Astrocyte of the hippocampus (primary cell): ENCODE results near the gene C2CD2L.
"Not testable (repeated sequence)": the region's sequence is repeated elsewhere in the genome, so short reads cannot be mapped to it uniquely, and the experiment has no call there.

Experiments
- DNase-seq: peaks from one replicate; pipeline ENCODE4 v3.0.0; 2011; ENCODE audit warnings: low read depth, low spot score

Gene C2CD2L

DNA sequence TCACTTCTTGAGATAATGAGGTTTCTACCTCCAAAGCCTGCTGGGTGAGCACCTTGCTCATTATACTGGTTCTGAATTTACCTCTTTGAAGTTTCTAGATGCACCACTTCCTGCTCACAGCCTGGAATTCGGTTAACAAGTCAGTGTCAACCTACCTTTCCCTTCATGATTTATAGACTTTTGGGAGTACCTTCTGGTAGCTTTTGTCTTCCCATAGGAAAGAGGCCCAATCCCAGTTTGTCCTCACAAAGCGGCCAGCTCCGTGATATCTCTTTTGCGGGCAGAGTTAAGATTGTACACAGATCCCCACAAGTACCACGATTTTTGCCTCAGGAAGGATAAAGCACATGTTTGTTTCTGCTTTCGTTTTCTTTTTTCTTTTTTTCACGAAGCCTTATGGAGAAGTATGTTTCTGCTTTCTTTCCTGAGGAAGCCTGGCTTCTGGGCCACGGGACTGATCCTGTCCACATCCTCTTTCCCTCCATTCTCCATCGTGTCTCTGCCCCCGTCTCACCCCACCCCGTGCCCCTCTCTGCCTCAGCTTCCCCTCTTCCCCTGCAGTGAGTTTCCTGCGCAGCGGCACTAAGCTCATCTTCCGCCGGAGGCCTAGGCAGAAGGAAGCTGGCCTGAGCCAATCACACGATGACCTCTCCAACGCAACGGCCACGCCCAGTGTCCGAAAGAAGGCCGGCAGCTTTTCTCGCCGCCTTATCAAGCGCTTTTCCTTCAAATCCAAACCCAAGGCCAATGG, 8.5 kb downstream of the C2CD2L start:
- no peak for DNase-seq

DNA sequence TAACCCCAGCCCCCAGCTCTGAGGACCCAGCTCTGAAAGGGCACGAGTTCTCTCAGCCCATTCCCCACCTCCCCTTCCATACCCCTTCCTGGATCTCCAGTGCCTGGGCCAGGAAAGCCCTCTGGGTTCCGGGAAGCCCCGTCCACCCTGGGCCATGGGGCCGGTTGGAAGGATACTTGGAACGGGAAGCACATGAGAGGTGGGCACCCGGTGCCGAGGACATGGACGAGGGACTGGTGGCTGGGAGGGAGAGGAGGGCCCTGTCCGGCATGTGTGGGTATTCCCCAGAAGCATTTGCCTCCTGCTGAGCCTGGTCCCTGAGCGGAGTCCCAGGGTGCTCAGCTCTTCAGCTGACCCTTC, 9.1 kb downstream of the C2CD2L start:
- no peak for DNase-seq

DNA sequence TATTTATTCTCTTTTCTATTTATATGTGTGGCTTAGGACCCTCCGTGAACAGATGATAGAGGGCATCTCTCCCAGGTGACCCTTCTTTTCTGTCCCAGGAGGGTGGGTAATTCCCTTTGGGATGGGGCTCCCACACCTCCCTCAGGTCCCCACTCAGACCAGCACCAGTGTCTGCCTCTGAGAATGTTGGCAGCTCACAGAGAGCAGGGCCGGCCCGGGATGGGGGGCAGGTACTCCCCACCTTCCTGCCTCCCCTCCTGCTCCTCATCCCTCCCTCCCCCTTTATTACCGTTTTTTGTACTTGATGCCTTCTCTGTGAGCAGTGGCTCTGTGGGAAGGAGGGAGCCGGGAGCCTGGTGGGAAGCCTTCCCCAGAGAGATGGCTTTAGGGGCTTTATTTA, 9.5 kb downstream of the C2CD2L start:
- DNase-seq, result no peak

DNA sequence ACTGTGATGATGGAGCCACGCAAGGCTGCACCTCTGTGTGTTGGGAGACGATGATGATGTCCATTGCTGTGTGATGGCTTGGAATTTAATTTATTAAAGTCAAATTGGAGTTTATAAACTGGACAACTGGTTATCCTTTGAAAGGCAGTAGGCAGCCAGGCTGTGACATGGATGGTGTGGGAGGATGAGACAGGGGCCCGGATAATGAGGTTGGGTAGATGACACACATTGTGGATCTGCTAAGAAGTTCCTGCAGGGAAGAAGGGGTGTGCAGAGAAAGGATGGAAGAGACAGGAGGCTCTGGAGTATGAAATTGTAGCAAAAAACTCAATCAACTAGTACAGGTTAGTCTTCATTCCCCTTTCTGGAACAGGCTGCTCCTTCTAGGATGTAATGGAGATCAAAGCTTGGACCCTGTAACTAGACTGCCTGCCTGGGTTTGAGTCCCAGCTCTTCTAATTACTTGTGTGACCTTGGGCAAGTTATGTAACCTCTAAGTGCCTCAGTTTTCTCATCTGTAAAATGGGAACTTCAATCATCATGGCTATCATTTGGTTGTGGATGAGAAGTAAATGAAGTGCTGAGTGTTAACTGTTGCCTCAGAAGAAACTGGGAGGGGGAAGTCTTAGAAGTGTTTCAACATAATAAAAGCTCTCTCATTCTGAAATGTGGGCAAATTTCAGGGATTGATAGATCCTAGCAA, 10.0 kb downstream of the C2CD2L start:
- no peak for DNase-seq

DNA sequence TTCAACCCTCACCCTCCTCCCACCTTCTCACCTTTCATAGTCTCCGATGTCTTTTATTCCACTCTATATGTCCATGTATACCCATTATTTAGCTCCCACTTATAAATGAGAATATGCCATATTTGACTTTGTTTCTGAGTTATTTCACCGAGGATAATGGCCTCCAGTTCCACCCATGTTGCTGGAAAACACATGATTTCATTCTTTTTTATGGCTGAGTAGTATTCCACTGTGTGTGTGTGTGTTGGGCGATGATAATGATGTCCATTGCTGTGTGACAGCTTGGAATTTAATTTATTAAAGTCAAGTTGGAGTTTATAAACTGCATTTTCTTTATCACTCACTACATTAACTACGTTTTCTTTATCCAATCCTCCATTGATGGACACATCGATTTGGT, 11.1 kb downstream of the C2CD2L start:
- DNase-seq, result no peak

DNA sequence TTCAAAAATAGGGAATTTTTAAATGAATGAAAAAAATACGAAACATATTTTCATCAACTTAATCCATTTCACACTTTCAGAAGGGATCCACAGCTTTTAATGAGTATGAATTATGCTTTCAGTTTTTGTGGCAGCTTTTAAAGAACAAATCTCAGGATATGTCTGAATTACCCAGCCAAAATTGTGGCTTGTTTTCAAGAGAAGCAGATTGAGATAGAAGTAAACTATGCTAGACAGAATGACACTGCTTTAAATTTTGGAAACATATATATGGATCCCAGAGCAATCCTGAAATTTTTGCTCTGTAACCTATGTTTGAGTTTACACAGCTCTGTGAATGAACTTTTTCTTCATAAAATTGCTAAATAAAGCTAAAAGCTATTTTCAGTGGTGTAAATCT, 11.8 kb downstream of the C2CD2L start:
- no peak for DNase-seq

DNA sequence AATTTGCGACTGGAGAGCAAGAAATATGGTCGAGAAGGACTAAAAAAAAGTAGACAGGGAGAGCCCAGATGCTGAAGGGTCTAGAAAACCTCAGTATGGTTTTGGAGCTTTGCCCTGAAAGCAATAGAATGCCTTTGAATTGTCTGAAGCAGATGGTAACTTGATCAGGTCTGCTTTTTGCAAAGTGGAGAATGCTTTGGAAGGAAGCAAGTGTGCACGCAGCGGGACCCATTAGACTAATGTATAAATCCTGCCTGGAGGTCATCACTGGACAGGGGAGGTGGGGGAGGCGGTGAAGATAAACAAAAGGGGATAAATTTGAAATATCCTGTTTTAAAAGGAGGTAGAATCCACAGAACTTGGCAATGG, 13.5 kb downstream of the C2CD2L start:
- DNase-seq, result peak; percentile 72

DNA sequence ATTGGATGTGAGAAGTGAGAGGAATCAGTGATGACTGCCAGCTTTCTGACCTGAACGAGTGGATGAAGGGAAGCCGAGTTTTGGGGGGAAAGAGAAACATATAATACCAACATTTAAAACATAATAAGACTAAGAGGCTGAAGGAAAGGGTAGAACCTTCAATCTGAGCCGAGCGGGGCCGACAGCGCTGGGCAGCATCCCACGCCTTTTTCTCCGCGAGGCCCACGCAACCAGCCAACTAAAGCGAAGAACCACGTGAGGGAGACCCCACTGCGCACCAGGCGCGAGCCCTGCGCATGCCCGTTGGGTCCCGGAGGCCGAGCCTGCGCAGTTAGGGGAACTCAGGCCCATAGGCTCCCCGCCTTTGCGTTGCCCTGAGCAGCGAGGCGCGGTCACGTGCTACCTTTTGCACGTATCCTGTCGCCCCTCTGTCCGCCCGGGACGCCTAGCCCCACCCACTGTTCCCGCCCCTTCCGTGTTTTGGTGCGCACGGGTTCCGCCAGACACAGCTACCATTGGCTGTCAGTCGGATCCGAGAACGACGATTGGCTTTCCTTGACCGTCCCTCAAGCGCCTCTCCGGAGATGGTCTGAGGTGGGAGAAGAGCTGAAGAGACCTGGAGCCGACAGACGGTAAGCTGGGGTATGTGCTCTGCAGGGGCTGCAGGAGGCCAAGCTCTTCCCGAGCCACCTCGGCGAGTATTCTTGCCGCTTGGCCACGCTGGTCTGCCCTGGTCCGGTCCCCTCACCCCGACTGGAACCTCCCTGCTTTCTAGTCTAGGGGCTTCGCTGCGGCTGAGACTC, 14.1 kb downstream of the C2CD2L start, which contains the start of gene HINFP:
TSS of gene HINFP (plus strand) at position 573 of the 803 bp plus-strand sequence. CDS start 5,365 bp downstream, outside the sequence.
- DNase-seq, result peak; percentile 100

DNA sequence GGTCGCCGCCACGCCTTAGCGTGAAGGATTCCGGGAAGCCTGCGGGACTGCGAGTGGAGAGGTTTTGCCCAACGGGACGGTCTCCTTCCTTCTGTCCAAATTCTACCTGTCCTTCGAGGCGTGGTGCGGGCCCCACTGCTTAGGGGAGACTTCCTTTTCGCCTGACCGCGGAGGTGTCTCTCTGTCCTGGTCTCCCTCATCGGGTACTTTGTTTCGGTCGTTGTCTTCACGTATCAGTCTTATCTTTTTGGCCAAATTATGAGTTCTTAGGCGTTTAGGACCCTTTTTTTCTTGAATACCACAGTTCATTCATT, 14.6 kb downstream of the C2CD2L start:
- no peak for DNase-seq

DNA sequence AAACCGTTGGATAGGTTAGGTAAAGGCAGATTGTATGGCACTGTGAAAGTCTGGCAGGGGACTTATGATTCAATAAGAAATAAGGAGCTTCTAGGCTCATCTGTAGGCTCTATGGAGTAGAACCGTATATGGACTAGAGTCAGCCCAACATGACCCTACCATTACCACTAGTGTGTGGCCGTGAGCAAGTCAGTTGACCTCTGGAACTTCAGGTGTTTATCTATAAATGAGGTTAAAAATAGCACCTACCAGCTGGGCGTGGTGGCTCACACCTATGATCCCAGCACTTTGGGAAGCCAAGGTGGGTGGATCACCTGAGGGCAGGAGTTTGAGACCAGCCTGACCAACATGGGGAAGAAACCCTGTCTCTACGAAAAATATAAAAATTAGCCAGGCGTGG, 18.7 kb downstream of the C2CD2L start:
- DNase-seq, result no peak

DNA sequence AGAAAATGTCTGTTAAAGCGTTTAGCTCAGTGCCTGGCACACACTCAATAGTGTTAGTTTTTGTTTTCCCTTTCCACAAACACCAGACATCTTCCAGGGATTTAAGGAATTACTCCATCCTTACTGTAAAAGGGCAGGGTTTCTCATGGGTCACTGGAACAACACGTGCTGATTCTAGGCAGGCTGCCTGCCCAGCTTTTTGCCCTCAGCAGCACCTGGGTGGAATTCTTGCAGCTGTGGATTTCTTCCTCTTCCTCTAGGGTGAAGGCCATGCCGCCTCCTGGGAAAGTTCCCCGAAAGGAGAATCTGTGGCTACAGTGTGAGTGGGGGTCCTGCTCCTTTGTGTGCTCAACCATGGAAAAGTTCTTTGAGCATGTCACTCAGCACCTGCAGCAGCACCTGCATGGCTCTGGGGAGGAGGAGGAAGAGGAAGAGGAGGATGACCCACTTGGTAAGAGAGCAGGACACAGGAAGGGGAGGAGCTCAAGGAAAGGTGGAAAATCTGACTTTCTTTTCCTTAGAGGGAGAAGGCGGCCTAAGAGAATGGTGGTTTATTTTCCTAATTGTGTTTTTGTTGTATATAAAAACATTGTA, 19.6 kb downstream of the C2CD2L start:
- no peak for DNase-seq

DNA sequence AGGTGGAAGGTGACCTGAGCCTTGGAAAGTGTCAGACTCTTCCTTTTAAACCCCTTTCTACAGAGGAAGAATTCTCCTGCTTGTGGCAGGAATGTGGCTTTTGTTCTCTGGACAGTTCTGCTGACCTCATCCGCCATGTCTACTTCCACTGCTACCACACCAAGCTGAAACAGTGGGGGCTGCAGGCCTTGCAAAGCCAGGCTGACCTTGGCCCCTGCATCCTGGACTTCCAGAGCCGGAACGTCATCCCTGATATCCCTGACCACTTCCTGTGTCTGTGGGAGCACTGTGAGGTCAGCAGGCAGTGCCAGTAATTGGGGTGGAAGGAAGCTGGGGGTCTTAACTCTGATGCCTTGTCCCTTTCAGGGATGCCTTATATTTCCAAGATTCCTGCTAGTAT, 23.5 kb downstream of the C2CD2L start:
- no peak for DNase-seq

DNA sequence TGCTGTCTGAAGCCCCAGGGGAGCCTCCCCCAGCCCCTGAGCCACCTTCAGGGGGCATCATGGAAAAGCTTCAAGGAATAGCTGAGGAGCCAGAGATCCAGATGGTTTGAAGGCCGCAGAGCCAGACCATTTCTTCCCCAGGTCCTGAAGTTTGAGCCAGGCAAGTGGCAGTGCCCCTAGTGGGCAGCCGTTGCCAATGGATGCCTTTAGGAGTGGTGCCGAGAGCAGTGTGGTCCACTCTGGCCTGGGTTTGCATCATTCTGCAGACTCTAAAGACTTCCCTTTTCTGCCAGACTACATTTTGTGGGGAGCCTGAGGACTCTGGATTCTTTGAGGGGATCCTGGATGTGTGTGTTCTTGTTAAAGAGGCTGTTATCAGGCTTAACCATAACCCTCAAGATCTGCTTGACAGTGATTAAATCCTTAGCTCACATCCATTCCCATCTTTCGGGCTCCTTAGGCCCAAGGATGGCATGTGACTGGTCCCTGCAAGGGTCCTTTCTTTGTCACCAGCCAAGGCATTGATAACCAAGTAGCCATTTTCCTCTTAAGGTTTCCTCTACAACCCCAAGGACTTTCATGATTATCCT, 27.3 kb downstream of the C2CD2L start:
- DNase-seq, result no peak

DNA sequence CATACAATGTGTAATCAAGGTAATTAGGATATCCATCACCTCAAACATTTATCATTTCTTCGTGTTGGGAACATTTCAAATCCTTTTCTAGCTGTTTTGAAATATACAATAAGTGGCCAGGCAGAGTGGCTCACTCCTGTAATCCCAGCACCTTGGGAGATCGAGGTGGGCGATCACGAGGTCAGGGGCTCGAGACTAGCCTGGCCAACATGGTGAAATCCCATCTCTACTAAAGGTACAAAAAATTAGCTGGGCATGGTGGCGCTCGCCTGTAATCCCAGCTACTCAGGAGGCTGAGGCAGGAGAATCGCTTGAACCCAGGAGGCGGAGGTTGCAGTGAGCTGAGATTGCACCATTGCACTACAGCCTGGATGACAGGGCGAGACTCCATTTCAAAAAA, 32.1 kb downstream of the C2CD2L start:
- DNase-seq, result not testable (repeated sequence)

DNA sequence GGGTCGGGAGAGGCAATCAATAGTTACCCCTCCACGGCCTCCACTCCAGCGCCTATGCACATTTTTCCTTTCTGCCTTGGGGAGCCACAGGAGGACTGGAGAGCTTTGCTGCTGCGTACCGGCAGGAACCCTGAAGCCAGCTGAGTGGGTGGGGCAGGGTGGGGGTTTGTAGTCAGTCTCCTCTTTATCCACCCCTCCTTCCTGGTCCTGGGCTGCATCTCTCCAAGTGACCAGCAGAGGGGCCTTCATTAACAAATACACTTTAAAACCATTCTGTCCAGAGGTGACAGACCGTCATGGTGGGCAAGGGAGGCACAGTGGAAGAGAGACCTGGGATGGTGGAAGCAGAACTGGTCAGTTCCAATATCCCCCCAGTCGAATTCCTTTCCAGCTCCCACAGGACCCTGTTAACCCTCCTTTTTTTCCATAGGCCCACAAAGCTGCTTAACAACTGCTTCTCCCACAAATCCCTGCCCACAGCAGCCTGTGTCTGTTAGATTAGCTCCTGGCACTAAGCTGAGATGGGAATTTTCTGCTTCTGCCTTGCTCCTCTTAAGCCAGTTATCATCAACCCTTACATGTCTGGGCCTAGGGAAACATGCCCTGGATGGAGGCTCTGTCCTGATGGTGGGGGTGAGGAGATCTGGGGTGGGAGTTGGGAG, 37.8 kb downstream of the C2CD2L start:
- DNase-seq, result peak; percentile 80

DNA sequence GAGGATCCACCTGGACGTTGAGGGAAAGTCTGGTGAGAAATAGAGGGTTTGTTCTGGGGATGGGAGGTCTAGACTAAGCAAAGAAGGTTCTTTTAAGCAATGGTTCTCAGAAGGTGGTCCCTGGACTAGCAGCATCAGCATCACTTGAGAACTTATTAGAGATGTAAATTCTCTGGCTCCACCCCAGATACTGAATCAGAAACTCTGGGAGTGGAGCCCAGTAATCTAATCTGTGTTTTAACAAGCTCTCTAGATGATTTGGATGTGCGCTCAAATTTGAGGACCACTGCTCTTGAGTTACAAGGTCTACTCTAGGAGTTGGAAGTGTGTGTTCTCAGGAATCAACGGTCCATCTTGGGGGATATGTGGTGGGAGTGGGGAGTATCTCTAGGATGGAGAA, 38.4 kb downstream of the C2CD2L start:
- DNase-seq, result no peak

DNA sequence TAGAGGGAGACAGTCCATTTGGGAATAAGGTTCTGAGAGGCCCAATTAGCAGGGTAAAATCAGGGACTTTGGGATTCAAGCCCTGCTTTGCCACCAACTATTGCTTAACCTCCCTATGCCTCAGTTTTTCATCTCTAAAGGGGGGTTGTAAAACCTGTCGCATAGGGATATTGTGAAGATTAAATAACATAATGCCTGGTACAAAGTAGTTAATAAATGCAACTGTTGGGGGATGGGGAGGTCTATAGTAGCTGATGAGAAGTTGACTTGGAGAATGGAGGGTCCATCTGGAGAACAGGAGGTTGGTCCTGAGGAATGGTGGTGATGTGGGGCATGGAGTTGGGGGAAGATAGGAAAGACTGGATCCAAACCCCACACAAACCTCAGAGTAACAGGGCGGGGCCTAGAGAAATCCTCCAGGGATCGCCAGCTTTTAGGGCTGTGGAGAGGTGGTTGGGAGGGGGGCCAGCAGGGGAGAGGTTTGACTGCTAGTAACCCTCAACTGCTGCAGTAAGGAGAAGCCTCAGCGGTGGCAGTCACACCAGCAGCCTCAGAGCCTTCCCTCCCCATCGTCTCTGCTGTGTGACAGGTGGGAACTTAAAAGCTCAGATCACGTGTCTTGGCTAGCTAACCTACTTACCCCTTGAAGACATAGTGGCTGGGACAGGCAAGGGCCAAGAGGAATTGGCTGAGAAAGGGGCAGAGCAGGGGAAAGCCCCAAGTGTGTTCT, 40.6 kb downstream of the C2CD2L start:
- no peak for DNase-seq

DNA sequence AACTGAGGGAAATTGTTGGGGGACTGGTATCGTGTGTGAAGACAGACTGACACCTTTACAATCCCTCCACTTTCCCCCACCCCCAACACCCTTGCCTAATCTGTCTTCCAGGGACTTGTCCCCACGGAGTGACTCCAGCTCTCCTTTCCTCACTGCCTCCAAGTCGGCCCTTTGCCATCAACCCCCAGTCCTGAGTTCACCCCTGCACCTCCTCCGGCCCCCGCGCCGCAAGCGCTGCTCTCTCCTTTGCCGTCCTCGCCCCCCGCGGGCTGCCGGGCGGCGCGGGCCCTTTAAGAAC, 41.5 kb downstream of the C2CD2L start:
- DNase-seq, result no peak

DNA sequence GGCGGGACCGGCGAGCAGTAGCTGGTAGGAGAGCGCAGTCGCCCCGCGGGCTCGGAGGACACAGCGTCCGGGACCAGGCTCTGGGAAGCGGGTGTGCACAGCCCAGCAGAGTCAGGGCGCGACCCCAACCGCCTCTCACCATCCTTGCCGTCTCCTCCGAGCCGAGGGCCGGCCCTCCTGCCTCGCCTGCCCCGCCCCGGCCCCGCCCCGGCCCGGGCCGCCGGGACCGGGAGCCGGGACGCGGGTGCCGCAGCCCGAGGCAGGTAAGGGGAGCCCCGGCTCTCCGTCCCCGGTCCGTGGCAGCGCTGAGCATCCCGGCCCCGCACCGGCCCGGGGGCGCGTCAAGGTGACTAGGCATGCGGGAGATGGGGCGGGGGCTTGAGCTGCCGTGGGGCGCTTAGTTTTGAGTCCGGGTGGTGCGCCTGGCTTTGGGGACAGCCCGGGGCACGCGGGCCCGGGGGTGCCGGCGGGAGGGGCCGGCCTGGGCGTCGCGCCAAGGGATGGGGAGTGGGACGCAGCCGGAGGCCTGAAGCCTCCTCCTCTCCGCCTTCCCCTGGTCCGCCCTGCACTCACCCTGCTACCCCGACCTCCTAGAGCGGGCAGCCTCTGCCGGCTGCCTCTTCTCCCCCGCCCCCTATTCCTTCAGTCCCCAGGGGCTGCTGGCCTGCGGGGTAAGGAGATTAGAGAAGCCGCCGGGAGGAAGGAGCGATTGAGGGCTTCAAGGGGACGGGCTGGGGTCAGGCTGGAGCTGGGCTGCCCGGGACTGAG, 42.1 kb downstream of the C2CD2L start, which contains the start of gene ABCG4:
TSS of gene ABCG4 (plus strand) at position 35 of the 768 bp plus-strand sequence. CDS start 914 bp downstream, outside the sequence.
- peak; percentile 56 for DNase-seq

DNA sequence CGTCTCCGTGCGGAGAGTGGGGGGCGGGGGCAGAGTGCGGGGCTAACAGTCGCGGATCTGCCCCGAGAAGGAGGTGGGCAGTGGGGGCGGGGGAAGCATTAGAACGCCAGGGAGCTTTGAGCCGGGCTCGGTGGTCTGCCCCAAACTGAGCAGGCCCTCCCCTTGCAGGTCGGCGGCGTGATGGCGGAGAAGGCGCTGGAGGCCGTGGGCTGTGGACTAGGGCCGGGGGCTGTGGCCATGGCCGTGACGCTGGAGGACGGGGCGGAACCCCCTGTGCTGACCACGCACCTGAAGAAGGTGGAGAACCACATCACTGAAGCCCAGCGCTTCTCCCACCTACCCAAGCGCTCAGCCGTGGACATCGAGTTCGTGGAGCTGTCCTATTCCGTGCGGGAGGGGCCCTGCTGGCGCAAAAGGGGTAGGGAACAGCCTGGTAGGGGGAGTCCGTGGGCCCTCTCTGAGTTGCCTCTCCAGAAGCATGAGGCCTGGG, 42.7 kb downstream of the C2CD2L start:
- no peak for DNase-seq
